HepG2 (cell line): Measurements from ENCODE around the gene GCG. TPM values are rescaled to one million over a fixed set of nuclear protein-coding genes. Genes with fewer than 3 reads are reported as not detected.

Experiments used
- ARID3A ChIP-seq: IDR thresholded peaks from 2 replicates; pipeline ENCODE4 v1.6.1; 2012; ENCODE audit warnings: low read depth, low read length, improper control_type of control experiment
- ARNT2 ChIP-seq: sonication (generic); formaldehyde crosslinking; IDR thresholded peaks from 2 replicates; pipeline ENCODE4 v1.8.0; 2022; ENCODE audit warnings: mild to moderate bottlenecking, low read depth, missing genetic modification reagents, moderate library complexity
- ATF5 ChIP-seq: sonication (generic); formaldehyde crosslinking; IDR thresholded peaks from 2 replicates; pipeline ENCODE4 v1.4.0; 2020; ENCODE audit warnings: mild to moderate bottlenecking, low read depth, missing genetic modification reagents
- DDIT3 ChIP-seq: sonication (generic); formaldehyde crosslinking; IDR thresholded peaks from 2 replicates; pipeline ENCODE4 v1.4.0; 2020; ENCODE audit warnings: mild to moderate bottlenecking, missing genetic modification reagents
- ISL2 ChIP-seq: sonication (generic); formaldehyde crosslinking; IDR thresholded peaks from 2 replicates; pipeline ENCODE4 v1.5.0; 2020; ENCODE audit warnings: missing genetic modification reagents
- KDM4B ChIP-seq: sonication (generic); formaldehyde crosslinking; IDR thresholded peaks from 2 replicates; pipeline ENCODE4 v1.4.0; 2020; ENCODE audit warnings: missing genetic modification reagents
- MLLT10 ChIP-seq: sonication (generic); formaldehyde crosslinking; IDR thresholded peaks from 2 replicates; pipeline ENCODE4 v1.4.0; 2020; ENCODE audit warnings: missing genetic modification reagents
- MYPOP ChIP-seq: sonication (generic); formaldehyde crosslinking; IDR thresholded peaks from 2 replicates; pipeline ENCODE4 v1.8.1; 2023; ENCODE audit warnings: mild to moderate bottlenecking, moderate library complexity, missing genetic modification reagents
- NFE2L1 ChIP-seq: sonication (generic); formaldehyde crosslinking; IDR thresholded peaks from 2 replicates; pipeline ENCODE4 v1.4.0; 2020; ENCODE audit warnings: missing genetic modification reagents, mild to moderate bottlenecking, borderline replicate concordance
- NFE2L2 ChIP-seq: fragments of 150-350 bp; IDR thresholded peaks from 2 replicates; pipeline ENCODE4 v1.6.1; 2014; ENCODE audit warnings: low read length
- NFRKB ChIP-seq: fragments of 450-650 bp; IDR thresholded peaks from 2 replicates; pipeline ENCODE4 v1.6.1; 2017
- POLR2A ChIP-seq, 2 experiments: IDR thresholded peaks; 2 replicates each; pipeline ENCODE4 v1.6.1; 2011; ENCODE audit warnings: low read depth in 2 of 2, low read length in 2 of 2, mild to moderate bottlenecking in 1 of 2, moderate library complexity in 1 of 2; ENCODE audit not compliant: insufficient read depth in 1 of 2
- POLR2AphosphoS5 ChIP-seq: IDR thresholded peaks from 2 replicates; pipeline ENCODE4 v1.6.1; 2012; ENCODE audit warnings: low read depth, low read length
- SMC3 ChIP-seq: IDR thresholded peaks from 2 replicates; pipeline ENCODE4 v1.6.1; 2011; ENCODE audit warnings: low read length, improper control_type of control experiment
- TFDP1 ChIP-seq: IDR thresholded peaks from 2 replicates; pipeline ENCODE4 v1.6.1; 2016; ENCODE audit warnings: missing compliant biosample characterization, missing genetic modification reagents, borderline replicate concordance
- THRA ChIP-seq: sonication (generic); formaldehyde crosslinking; IDR thresholded peaks from 2 replicates; pipeline ENCODE4 v1.4.0; 2020; ENCODE audit warnings: missing genetic modification reagents, borderline replicate concordance
- TSC22D2 ChIP-seq: sonication (generic); formaldehyde crosslinking; IDR thresholded peaks from 2 replicates; pipeline ENCODE4 v1.5.1; 2020; ENCODE audit warnings: missing genetic modification reagents, mild to moderate bottlenecking, borderline replicate concordance
- ZNF235 ChIP-seq: sonication (generic); formaldehyde crosslinking; IDR thresholded peaks from 2 replicates; pipeline ENCODE4 v1.8.1; 2023; ENCODE audit warnings: mild to moderate bottlenecking, missing genetic modification reagents, borderline replicate concordance
- ZNF282 ChIP-seq: fragments of 450-650 bp; IDR thresholded peaks from 2 replicates; pipeline ENCODE4 v1.6.1; 2018; ENCODE audit not compliant: partially characterized antibody
- ZNF446 ChIP-seq: sonication (generic); formaldehyde crosslinking; IDR thresholded peaks from 2 replicates; pipeline ENCODE4 v1.5.0; 2020; ENCODE audit warnings: mild to moderate bottlenecking, missing genetic modification reagents
- ZNF639 ChIP-seq: conservative IDR thresholded peaks from 2 replicates; pipeline ENCODE4 v1.6.1; 2018; ENCODE audit warnings: missing genetic modification reagents
- ZNF766 ChIP-seq: sonication (generic); formaldehyde crosslinking; IDR thresholded peaks from 2 replicates; pipeline ENCODE4 v1.5.0; 2020; ENCODE audit warnings: missing genetic modification reagents, borderline replicate concordance
- ZNF781 ChIP-seq: sonication (generic); formaldehyde crosslinking; IDR thresholded peaks from 2 replicates; pipeline ENCODE4 v1.5.1; 2020; ENCODE audit warnings: borderline replicate concordance, mild to moderate bottlenecking, missing genetic modification reagents; ENCODE audit errors: not compliant biosample characterization
- polyA plus RNA-seq, 8 experiments: library from polyadenylated mRNA; depleted of rRNA in 3 of 8; stranded (reverse) in 7 of 8; unstranded in 1 of 8; fragments of >200 nt; fragmentation: Illumina TruSeq in 4 of 8; extraction: Trizol in 4 of 8; gene quantifications; 2 replicates each; pipeline versions ENCODE4 v1.2.1 to v1.2.3, GENCODE V29; 2011 to 2016; ENCODE audit warnings: low read depth in 4 of 8, missing spikeins in 1 of 8, mixed read lengths in 1 of 8; ENCODE audit not compliant: insufficient read depth in 1 of 8
- total RNA-seq, 5 experiments: library from RNA; depleted of rRNA; stranded (reverse); fragments of >200 nt; fragmentation: Illumina TruSeq; extraction: Trizol; gene quantifications; 2 replicates each; pipeline ENCODE4 v1.2.3, GENCODE V29; 2016; ENCODE audit warnings: low read depth in 1 of 5

Gene GCG
- total and polyA plus RNA-seq, 2 of the 13 experiments (the other 11 are each of a cell fraction or from before 2014, with no cell fraction given): not detected

GRCh38 chr2:162113776-162114168 lies 38.3 kb downstream of the GCG start (continued):
- TF ChIP-seq THRA (peak; percentile 99), ZNF639 (CRISPR knock-in tag) (no peak), SMC3 (peak; percentile 63), ARNT2 (CRISPR knock-in tag) (no peak), TSC22D2 (CRISPR knock-in tag) (no peak), ZNF235 (CRISPR knock-in tag) (no peak), KDM4B (CRISPR knock-in tag) (0 out of 2 replicates have a peak, but pooled peaks have one; percentile 81), DDIT3 (no peak), ARID3A (peak; percentile 47; the same call in 1 of the 2 replicates), ZNF446 (CRISPR knock-in tag) (no peak), ZNF282 (no peak), NFE2L2 (no peak), ZNF781 (CRISPR knock-in tag) (no peak), MYPOP (CRISPR knock-in tag) (no peak; the same call in 1 of the 2 replicates), NFE2L1 (CRISPR knock-in tag) (no peak), ZNF766 (CRISPR knock-in tag) (no peak), POLR2A (IDR thresholded peaks at IDR 0.05; ENCODE audit: insufficient read depth in 1 of 2, low read depth in 2 of 2, low read length in 2 of 2) (no peak), POLR2AphosphoS5 (no peak), ISL2 (CRISPR knock-in tag) (peak; percentile 80), MLLT10 (CRISPR knock-in tag) (no peak), NFRKB (no peak), ATF5 (CRISPR knock-in tag) (no peak), TFDP1 (CRISPR knock-in tag) (no peak)
